ENCODE measurements around the gene TCN2.
"Not testable (repeated sequence)": the region's sequence is repeated elsewhere in the genome, so short reads cannot be mapped to it uniquely, and the experiment has no call there.

Gene TCN2

GRCh38 chr22:30606455-30607299 is at the start of gene TCN2:
Gene TCN2 (plus strand): TSS chr22:30607174. CDS start chr22:30607332, 158 bp downstream.
- in situ Hi-C loops (cut with HindIII; ENCODE audit: low sequenced_read_pairs), result no loop called here

GRCh38 chr22:30557243-30557642 is 49.7 kb upstream of the TCN2 start:
- in situ Hi-C loops (cut with HindIII; ENCODE audit: low sequenced_read_pairs), result no loop called here

GRCh38 chr22:30559889-30560288 is 47.1 kb upstream of the TCN2 start:
- in situ Hi-C loops (cut with HindIII; ENCODE audit: low sequenced_read_pairs), result no loop called here

GRCh38 chr22:30560643-30561202 is 46.3 kb upstream of the TCN2 start:
- in situ Hi-C loops (cut with HindIII; ENCODE audit: low sequenced_read_pairs), result not testable (repeated sequence)

- in situ Hi-C loops (cut with HindIII; ENCODE audit: low sequenced_read_pairs), result no loop called here
Observed at GRCh38 chr22:30561402-30562189, 45.4 kb upstream of the TCN2 start.

GRCh38 chr22:30562366-30562765 is 44.6 kb upstream of the TCN2 start:
- in situ Hi-C loops (cut with HindIII; ENCODE audit: low sequenced_read_pairs), result no loop called here

- in situ Hi-C loops (cut with HindIII; ENCODE audit: low sequenced_read_pairs), result no loop called here
Observed at GRCh38 chr22:30564045-30564760, 42.8 kb upstream of the TCN2 start.

GRCh38 chr22:30564761-30565119 is 42.2 kb upstream of the TCN2 start:
- in situ Hi-C loops (cut with HindIII; ENCODE audit: low sequenced_read_pairs), result no loop called here

GRCh38 chr22:30565341-30565740 is 41.6 kb upstream of the TCN2 start:
- in situ Hi-C loops (cut with HindIII; ENCODE audit: low sequenced_read_pairs), result no loop called here

- in situ Hi-C loops (cut with HindIII; ENCODE audit: low sequenced_read_pairs), result no loop called here
Observed at GRCh38 chr22:30566125-30566524, 40.8 kb upstream of the TCN2 start.

GRCh38 chr22:30567277-30567676 is 39.7 kb upstream of the TCN2 start:
- in situ Hi-C loops (cut with HindIII; ENCODE audit: low sequenced_read_pairs), result not testable (repeated sequence)

- in situ Hi-C loops (cut with HindIII; ENCODE audit: low sequenced_read_pairs), result no loop called here
Observed at GRCh38 chr22:30568137-30568805, 38.7 kb upstream of the TCN2 start.

- in situ Hi-C loops (cut with HindIII; ENCODE audit: low sequenced_read_pairs), result no loop called here
Observed at GRCh38 chr22:30569674-30570202, 37.2 kb upstream of the TCN2 start.

- in situ Hi-C loops (cut with HindIII; ENCODE audit: low sequenced_read_pairs), result no loop called here
Observed at GRCh38 chr22:30572210-30572609, 34.8 kb upstream of the TCN2 start.

- in situ Hi-C loops (cut with HindIII; ENCODE audit: low sequenced_read_pairs), result no loop called here
Observed at GRCh38 chr22:30572840-30573593, 34.0 kb upstream of the TCN2 start.

GRCh38 chr22:30573594-30574094 is 33.3 kb upstream of the TCN2 start:
- in situ Hi-C loops (cut with HindIII; ENCODE audit: low sequenced_read_pairs), result no loop called here

- in situ Hi-C loops (cut with HindIII; ENCODE audit: low sequenced_read_pairs), result no loop called here
Observed at GRCh38 chr22:30574095-30574981, 32.6 kb upstream of the TCN2 start, which contains the start of gene GAL3ST1. Gene GAL3ST1 (minus strand): TSS chr22:30574665. CDS start chr22:30557392, 17,273 bp downstream.

GRCh38 chr22:30574997-30575671 is 31.8 kb upstream of the TCN2 start:
- in situ Hi-C loops (cut with HindIII; ENCODE audit: low sequenced_read_pairs), result no loop called here
